Measurements from ENCODE around the gene PLCL2.

GRCh38 chr3:16978921-16979271, 94.1 kb downstream of the PLCL2 start:
- TF ChIP-seq CTCF (IDR thresholded peaks at IDR 0.05; ENCODE audit: insufficient read depth, low read length, poor library complexity, severe bottlenecking) (no peak), EZH2phosphoT487 (conservative IDR thresholded peaks at IDR 0.05; ENCODE audit: low read length) (no peak)

All from SU-DHL-6 (cell line).